ENCODE results near the gene ANO6. TPM values are rescaled to one million over a fixed set of nuclear protein-coding genes. Genes with fewer than 3 reads are reported as not detected.

The ANO6 gene
- total RNA-seq, 1 experiment from 2014 or later: 59.3 TPM

DNA sequence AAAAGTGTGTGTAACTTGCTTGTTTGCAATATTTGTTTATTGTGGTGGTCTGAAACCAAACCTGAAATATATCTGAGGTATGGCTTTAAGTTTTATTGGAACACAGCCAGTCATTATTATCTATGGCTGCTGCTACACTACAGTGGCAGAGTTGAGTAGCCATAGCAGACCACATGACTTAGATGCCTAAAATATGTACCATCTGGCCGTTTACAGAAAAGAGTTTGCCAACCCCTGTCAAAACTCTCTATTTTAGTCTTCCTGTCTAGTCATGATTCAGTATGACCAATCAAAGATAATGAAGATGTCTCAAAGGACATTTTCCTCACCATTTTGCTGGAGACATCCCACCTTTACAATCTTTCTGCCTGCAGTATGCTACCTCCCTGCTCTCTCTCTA is 242.3 kb downstream of the ANO6 start:
- no peak overlapping the region for H3K27ac ChIP-seq (ENCODE audit: low read depth, low read length, poor library complexity, severe bottlenecking)
- intact Hi-C loops (cut with micrococcal nuclease; ENCODE audit: unreplicated experiment): no loop called here
- no peaks in the 10 kb centered on the region for H3K4me1 ChIP-seq (ENCODE audit: insufficient read depth, low read length, poor library complexity, severe bottlenecking)
- H3K27me3 ChIP-seq (replicated peaks; ENCODE audit: insufficient read depth, low read depth, low read length, poor library complexity): no peaks in the 10 kb centered on the region
- no peaks in the 10 kb centered on the region for H3K36me3 ChIP-seq (ENCODE audit: insufficient read depth, low read length, poor library complexity, severe bottlenecking)
- no TSS peak for BruUV-seq (replicated peaks)
- DNase-seq (ENCODE audit: low spot score): no peak
- CTCF ChIA-PET: no interaction called here
- TF ChIP-seq EZH2 (IDR thresholded peaks at IDR 0.05; ENCODE audit: borderline replicate concordance, low read depth, low read length, poor library complexity, severe bottlenecking): no peak
- TF ChIP-seq, protein P1, sequence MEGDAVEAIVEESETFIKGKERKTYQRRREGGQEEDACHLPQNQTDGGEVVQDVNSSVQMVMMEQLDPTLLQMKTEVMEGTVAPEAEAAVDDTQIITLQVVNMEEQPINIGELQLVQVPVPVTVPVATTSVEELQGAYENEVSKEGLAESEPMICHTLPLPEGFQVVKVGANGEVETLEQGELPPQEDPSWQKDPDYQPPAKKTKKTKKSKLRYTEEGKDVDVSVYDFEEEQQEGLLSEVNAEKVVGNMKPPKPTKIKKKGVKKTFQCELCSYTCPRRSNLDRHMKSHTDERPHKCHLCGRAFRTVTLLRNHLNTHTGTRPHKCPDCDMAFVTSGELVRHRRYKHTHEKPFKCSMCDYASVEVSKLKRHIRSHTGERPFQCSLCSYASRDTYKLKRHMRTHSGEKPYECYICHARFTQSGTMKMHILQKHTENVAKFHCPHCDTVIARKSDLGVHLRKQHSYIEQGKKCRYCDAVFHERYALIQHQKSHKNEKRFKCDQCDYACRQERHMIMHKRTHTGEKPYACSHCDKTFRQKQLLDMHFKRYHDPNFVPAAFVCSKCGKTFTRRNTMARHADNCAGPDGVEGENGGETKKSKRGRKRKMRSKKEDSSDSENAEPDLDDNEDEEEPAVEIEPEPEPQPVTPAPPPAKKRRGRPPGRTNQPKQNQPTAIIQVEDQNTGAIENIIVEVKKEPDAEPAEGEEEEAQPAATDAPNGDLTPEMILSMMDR (conservative IDR thresholded peaks at IDR 0.05; ENCODE audit: low read depth, low read length): no peak
- no peaks in the 10 kb centered on the region for H3K9me3 ChIP-seq (ENCODE audit: low read depth, low read length, poor library complexity, severe bottlenecking)
- H3K4me3 ChIP-seq (ENCODE audit: low read depth, low read length, poor library complexity, severe bottlenecking): no peak overlapping the region
- POLR2A ChIA-PET (ENCODE audit: low non-redundant PET): no interaction called here

- H3K4me1 ChIP-seq (ENCODE audit: insufficient read depth, low read length, poor library complexity, severe bottlenecking): no peaks in the 10 kb centered on the region
- H3K27me3 ChIP-seq (replicated peaks; ENCODE audit: insufficient read depth, low read depth, low read length, poor library complexity): no peaks in the 10 kb centered on the region
- TF ChIP-seq EZH2 (IDR thresholded peaks at IDR 0.05; ENCODE audit: borderline replicate concordance, low read depth, low read length, poor library complexity, severe bottlenecking): no peak
- TF ChIP-seq, protein P1 (conservative IDR thresholded peaks at IDR 0.05; ENCODE audit: low read depth, low read length): no peak
- H3K4me3 ChIP-seq (ENCODE audit: low read depth, low read length, poor library complexity, severe bottlenecking): no peak overlapping the region
- DNase-seq (ENCODE audit: low spot score): peak; percentile 17
- ChIA-PET CTCF (no interaction called here), POLR2A (ENCODE audit: low non-redundant PET) (no interaction called here)
- H3K9me3 ChIP-seq (ENCODE audit: low read depth, low read length, poor library complexity, severe bottlenecking): no peaks in the 10 kb centered on the region
- H3K27ac ChIP-seq (ENCODE audit: low read depth, low read length, poor library complexity, severe bottlenecking): no peak overlapping the region
- intact Hi-C loops (cut with micrococcal nuclease; ENCODE audit: unreplicated experiment): no loop called here
- no TSS peak for BruUV-seq (replicated peaks)
- no peaks in the 10 kb centered on the region for H3K36me3 ChIP-seq (ENCODE audit: insufficient read depth, low read length, poor library complexity, severe bottlenecking)
Observed at GRCh38 chr12:45458854-45459807, 243.2 kb downstream of the ANO6 start.

- Histone ChIP-seq H3K27me3 (replicated peaks; ENCODE audit: insufficient read depth, low read depth, low read length, poor library complexity) (no peaks in the 10 kb centered on the region), H3K27ac (ENCODE audit: low read depth, low read length, poor library complexity, severe bottlenecking) (no peak overlapping the region), H3K9me3 (ENCODE audit: low read depth, low read length, poor library complexity, severe bottlenecking) (no peaks in the 10 kb centered on the region), H3K4me3 (ENCODE audit: low read depth, low read length, poor library complexity, severe bottlenecking) (no peak overlapping the region), H3K36me3 (ENCODE audit: insufficient read depth, low read length, poor library complexity, severe bottlenecking) (no peaks in the 10 kb centered on the region), H3K4me1 (ENCODE audit: insufficient read depth, low read length, poor library complexity, severe bottlenecking) (no peaks in the 10 kb centered on the region)
- no peak for DNase-seq (ENCODE audit: low spot score)
- CTCF ChIA-PET: no interaction called here
- no TSS peak for BruUV-seq (replicated peaks)
- TF ChIP-seq EZH2 (IDR thresholded peaks at IDR 0.05; ENCODE audit: borderline replicate concordance, low read depth, low read length, poor library complexity, severe bottlenecking): no peak
- TF ChIP-seq, protein P1 (conservative IDR thresholded peaks at IDR 0.05; ENCODE audit: low read depth, low read length): no peak
- intact Hi-C loops (cut with micrococcal nuclease; ENCODE audit: unreplicated experiment): no loop called here
- POLR2A ChIA-PET (ENCODE audit: low non-redundant PET): no interaction called here
Observed at GRCh38 chr12:45462506-45462905, 246.6 kb downstream of the ANO6 start.
